ENCODE results near the gene ATP5F1D.

GRCh38 chr19:1239420-1239795, 2.1 kb upstream of the ATP5F1D start:
- TF ChIP-seq CTCF (IDR thresholded peaks at IDR 0.05) (no peak), POLR2AphosphoS5 (IDR thresholded peaks at IDR 0.05) (no peak)

Measured in upper lobe of left lung (tissue), 4 donors.